ENCODE data around the gene FTCDNL1. TPM values are rescaled to one million over a fixed set of nuclear protein-coding genes. Genes with fewer than 3 reads are reported as not detected.

FTCDNL1 gene
- total RNA-seq, 1 donor = 4.7 TPM

- DNase-seq (ENCODE audit: insufficient read length, low spot score, missing footprints) = no peak
- Histone ChIP-seq H3K4me3 (ENCODE audit: insufficient read depth, low read length) (no peak overlapping the region), H2AFZ (ENCODE audit: low read length) (no peak overlapping the region), H3K27me3 (ENCODE audit: insufficient read depth, low read length) (no peaks in the 10 kb centered on the region), H3K9me3 (ENCODE audit: low read depth, low read length) (no peaks in the 10 kb centered on the region), H3K79me2 (ENCODE audit: insufficient read depth, low read length) (no peaks in the 10 kb centered on the region), H3K4me2 (ENCODE audit: insufficient read depth, low read length) (no peak overlapping the region), H3K4me1 (ENCODE audit: insufficient read depth, low read length) (peaks cover 3% of the 10 kb centered on the region), H4K20me1 (ENCODE audit: insufficient read depth, low read length) (no peaks in the 10 kb centered on the region), H3K36me3 (ENCODE audit: insufficient read depth, low read length) (no peaks in the 10 kb centered on the region), H3K27ac (ENCODE audit: low read depth, low read length) (no peak overlapping the region)
- TF ChIP-seq CTCF (IDR thresholded peaks at IDR 0.05; ENCODE audit: extremely low read depth, low read depth, low read length) = no peak
These were observed 137.2 kb downstream of the FTCDNL1 start for GRCh38 chr2:199713746-199714145.

GRCh38 chr2:199710551-199710950, 140.4 kb downstream of the FTCDNL1 start:
- H3K4me2 ChIP-seq (ENCODE audit: insufficient read depth, low read length) = no peak overlapping the region

More at GRCh38 chr2:199710551-199710950, 140.4 kb downstream of the FTCDNL1 start:
- no peak overlapping the region for H3K4me3 ChIP-seq (ENCODE audit: insufficient read depth, low read length)
- no peak for TF ChIP-seq CTCF (IDR thresholded peaks at IDR 0.05; ENCODE audit: extremely low read depth, low read depth, low read length)
- DNase-seq (ENCODE audit: insufficient read length, low spot score, missing footprints) = no peak
- H3K36me3 ChIP-seq (ENCODE audit: insufficient read depth, low read length) = no peaks in the 10 kb centered on the region
- no peaks in the 10 kb centered on the region for H3K9me3 ChIP-seq (ENCODE audit: low read depth, low read length)
- H3K4me1 ChIP-seq (ENCODE audit: insufficient read depth, low read length) = no peaks in the 10 kb centered on the region
- no peaks in the 10 kb centered on the region for H4K20me1 ChIP-seq (ENCODE audit: insufficient read depth, low read length)
- H3K79me2 ChIP-seq (ENCODE audit: insufficient read depth, low read length) = no peaks in the 10 kb centered on the region
- H3K27ac ChIP-seq (ENCODE audit: low read depth, low read length) = no peak overlapping the region
- H2AFZ ChIP-seq (ENCODE audit: low read length) = no peak overlapping the region
- H3K27me3 ChIP-seq (ENCODE audit: insufficient read depth, low read length) = no peaks in the 10 kb centered on the region

Small RNA genes lying within 50 kb of the gene (small RNA-seq; reads per million reads assigned to genes)
- gene AC108032.1 = not detected
- gene RN7SL717P = not detected

Other genes starting within 250 kb of the FTCDNL1 start
- gene C2orf69, start 60.1 kb upstream of the FTCDNL1 start, total RNA-seq = 20.3 and 21.8 TPM in 2 replicates
- 7.6 and 8.3 TPM in 2 replicates for gene TYW5, start 104.3 kb upstream of the FTCDNL1 start, total RNA-seq
- gene MAIP1, start 104.4 kb upstream of the FTCDNL1 start, total RNA-seq = 26.8 and 33.3 TPM in 2 replicates

Data from osteoblast (primary cell).